B cell (primary cell): Measurements from ENCODE around the gene MIER3. TPM values are rescaled to one million over a fixed set of nuclear protein-coding genes. Genes with fewer than 3 reads are reported as not detected.

Experiments
- ATAC-seq: fragments of 200-7000 bp; cut with Tn5 transposase; one replicate; pipeline ENCODE4 v1.10.0; 2021; ENCODE audit warnings: low read depth, mild to moderate bottlenecking, moderate number of reproducible peaks, moderate library complexity
- CTCF ChIA-PET: fragments of 350-600 bp; sonication (Branson Sonifier 250); formaldehyde crosslinking; loops from one replicate; lab custom pipeline; 2021; ENCODE audit warnings: antibody characterized with exemption, inconsistent platforms; lab: Charles Lee
- POLR2A ChIA-PET: fragments of 350-600 bp; sonication (Branson Sonifier 250); formaldehyde crosslinking; loops from one replicate; lab custom pipeline; 2021; ENCODE audit warnings: antibody characterized with exemption; lab: Charles Lee
- DNase-seq: peaks from one replicate; pipeline ENCODE4 v3.0.0; 2013
- H2AFZ ChIP-seq: 2 replicates; pipeline ENCODE4 v1.6.1; 2012; ENCODE audit warnings: mild to moderate bottlenecking, low read depth, low read length; ENCODE audit not compliant: insufficient read depth, poor library complexity, severe bottlenecking
- H3K27ac ChIP-seq, 2 donors: 1 replicate in 1 of 2; 2 replicates in 1 of 2; pipeline ENCODE4 v1.5.1; 2012 to 2013; ENCODE audit warnings: low read length in 2 of 2, mild to moderate bottlenecking in 2 of 2, moderate library complexity in 1 of 2
- H3K27me3 ChIP-seq, 4 experiments: fragments of 200-600 bp in 1 of 4; sonication (generic) in 1 of 4; replicated peaks in 1 of 4; 1 replicate in 2 of 4; 2 replicates in 2 of 4; pipeline versions ENCODE4 v1.6.1 to v1.7.0; 2013 to 2016; ENCODE audit warnings: low read length in 3 of 4, mild to moderate bottlenecking in 2 of 4, mixed read lengths in 1 of 4, moderate library complexity in 1 of 4; ENCODE audit not compliant: insufficient read depth in 4 of 4, control insufficient read depth in 3 of 4; ENCODE audit errors: control extremely low read depth in 1 of 4
- H3K36me3 ChIP-seq, 2 experiments: replicated peaks in 1 of 2; 1 replicate in 1 of 2; 2 replicates in 1 of 2; pipeline versions ENCODE4 v1.6.1 to v1.7.1; 2013; ENCODE audit warnings: low read length in 1 of 2; ENCODE audit not compliant: insufficient read depth in 2 of 2, control insufficient read depth in 1 of 2; ENCODE audit errors: control extremely low read depth in 1 of 2, extremely low read depth in 1 of 2
- H3K4me1 ChIP-seq, 2 donors: fragments of 200-600 bp in 1 of 2; sonication (generic) in 1 of 2; 1 replicate in 1 of 2; 2 replicates in 1 of 2; pipeline versions ENCODE4 v1.5.1 to v1.6.1; 2013 to 2017; ENCODE audit warnings: low read length in 2 of 2; ENCODE audit not compliant: control insufficient read depth in 2 of 2, insufficient read depth in 2 of 2
- H3K4me2 ChIP-seq: replicated peaks from 2 replicates; pipeline ENCODE3; 2012; ENCODE audit warnings: mild to moderate bottlenecking, low read depth, low read length; ENCODE audit not compliant: poor library complexity, severe bottlenecking
- H3K4me3 ChIP-seq, 5 experiments: fragments of 200-600 bp in 1 of 5; sonication (generic) in 1 of 5; 1 replicate in 3 of 5; 2 replicates in 2 of 5; pipeline versions ENCODE4 v1.5.1 to v1.7.0; 2011 to 2016; ENCODE audit warnings: low read length in 4 of 5, mild to moderate bottlenecking in 4 of 5, low read depth in 2 of 5, control low read depth in 1 of 5, moderate library complexity in 1 of 5; ENCODE audit not compliant: insufficient read depth in 1 of 5; ENCODE audit errors: control extremely low read depth in 1 of 5, extremely low read depth in 1 of 5
- H3K79me2 ChIP-seq: fragments of 200-600 bp; sonication (generic); one replicate; pipeline ENCODE4 v1.6.0; 2016; ENCODE audit warnings: low read length; ENCODE audit not compliant: control insufficient read depth, insufficient read depth
- H3K9ac ChIP-seq: fragments of 200-600 bp; sonication (generic); 2 replicates; pipeline ENCODE4 v1.6.1; 2017; ENCODE audit warnings: mild to moderate bottlenecking, low read length, moderate library complexity
- H3K9me3 ChIP-seq, 3 donors: one replicate each; pipeline versions ENCODE4 v1.6.1 to v1.7.1; 2013; ENCODE audit warnings: low read length in 2 of 3; ENCODE audit not compliant: control insufficient read depth in 2 of 3, insufficient read depth in 1 of 3; ENCODE audit errors: control extremely low read depth in 1 of 3
- H4K20me1 ChIP-seq: 2 replicates; pipeline ENCODE4 v1.6.0; 2012; ENCODE audit warnings: mild to moderate bottlenecking, low read length; ENCODE audit not compliant: insufficient read depth, control insufficient read depth, poor library complexity, severe bottlenecking
- H3K27ac Mint-ChIP-seq: one replicate; pipeline ENCODE4 v1.8.0; 2021; ENCODE audit warnings: mixed read lengths
- H3K27me3 Mint-ChIP-seq: one replicate; pipeline ENCODE4 v1.8.0; 2021; ENCODE audit warnings: mixed read lengths
- H3K4me1 Mint-ChIP-seq: one replicate; pipeline ENCODE4 v1.8.0; 2021; ENCODE audit warnings: mixed read lengths
- H3K4me3 Mint-ChIP-seq: one replicate; pipeline ENCODE4 v1.8.0; 2021; ENCODE audit warnings: mixed read lengths
- H3K9me3 Mint-ChIP-seq: one replicate; pipeline ENCODE4 v1.8.0; 2022; ENCODE audit warnings: mixed read lengths; ENCODE audit not compliant: insufficient read depth
- EZH2 ChIP-seq: IDR thresholded peaks from 2 replicates; pipeline ENCODE4 v1.6.1; 2012; ENCODE audit warnings: borderline replicate concordance, low read depth, mild to moderate bottlenecking, moderate library complexity, low read length; ENCODE audit not compliant: insufficient read depth, poor library complexity, severe bottlenecking
- WGBS: methylation state at CpG from one replicate; pipeline ENCODE4 v1.1.5; 2013; ENCODE audit warnings: missing lambda C conversion rate; ENCODE audit not compliant: insufficient coverage; 5-methylcytosine and 5-hydroxymethylcytosine counted together
- intact Hi-C: fragments of 100-400 bp; cut with micrococcal nuclease; formaldehyde crosslinking; loops from one replicate; pipeline ENCODE4 v1.10.0; 2022
- polyA plus RNA-seq: library from polyadenylated mRNA; depleted of rRNA; stranded (reverse); fragments of >200 nt; gene quantifications from 2 replicates; pipeline ENCODE4 v1.2.3, GENCODE V29; 2012
- total RNA-seq, 2 donors: library from RNA; stranded (reverse); fragments of 120-200 nt in 1 of 2; gene quantifications; 1 replicate in 1 of 2; 2 replicates in 1 of 2; pipeline versions ENCODE4 v1.2.3 to v1.2.4, GENCODE V29; 2013 to 2022
- TF ChIP-seq, protein P1 (sequence below): fragments of 200-600 bp; IDR thresholded peaks from one replicate; pipeline ENCODE4 v1.8.0; 2022; ENCODE audit warnings: antibody characterized with exemption, mild to moderate bottlenecking

Gene MIER3
- total and polyA plus RNA-seq, 2 donors (not counting 1 experiment from before 2014, with no cell fraction given), result 5.8 to 25.9 TPM

DNA sequence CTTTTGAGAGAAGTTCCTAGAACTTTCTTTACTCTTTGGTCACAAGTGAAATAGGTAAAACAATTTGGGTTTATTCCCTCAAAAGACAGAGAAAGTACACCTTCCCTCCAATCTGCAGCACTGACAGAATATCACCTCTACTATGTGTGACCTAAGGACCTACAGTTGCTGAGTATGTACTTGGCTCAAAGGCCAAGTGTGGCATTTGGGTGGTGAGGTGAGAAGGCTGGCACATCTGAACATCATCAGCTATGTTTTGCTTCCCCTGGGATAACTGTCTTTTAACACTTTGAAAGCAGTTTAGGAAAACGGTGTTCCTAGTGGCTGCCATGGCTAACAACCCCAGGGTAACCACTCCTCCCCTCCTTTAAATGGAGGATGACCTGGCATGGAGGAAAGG is 17.6 kb downstream of the MIER3 start:
- Histone ChIP-seq H3K9me3 (no peaks in the 10 kb centered on the region), H3K27me3 (no peaks in the 10 kb centered on the region), H3K4me3 (no peak overlapping the region), H3K9ac (no peak overlapping the region), H3K79me2 (no peaks in the 10 kb centered on the region), H2AFZ (no peak overlapping the region), H3K27ac (no peak overlapping the region), H3K4me2 (no peak overlapping the region), H3K4me1 (no peaks in the 10 kb centered on the region), H3K36me3 (peaks cover 12 to 60% of the 10 kb centered on the region in 2 experiments), H4K20me1 (no peaks in the 10 kb centered on the region)
- H3K27ac Mint-ChIP-seq, result no peak overlapping the region
- TF ChIP-seq, protein P1, sequence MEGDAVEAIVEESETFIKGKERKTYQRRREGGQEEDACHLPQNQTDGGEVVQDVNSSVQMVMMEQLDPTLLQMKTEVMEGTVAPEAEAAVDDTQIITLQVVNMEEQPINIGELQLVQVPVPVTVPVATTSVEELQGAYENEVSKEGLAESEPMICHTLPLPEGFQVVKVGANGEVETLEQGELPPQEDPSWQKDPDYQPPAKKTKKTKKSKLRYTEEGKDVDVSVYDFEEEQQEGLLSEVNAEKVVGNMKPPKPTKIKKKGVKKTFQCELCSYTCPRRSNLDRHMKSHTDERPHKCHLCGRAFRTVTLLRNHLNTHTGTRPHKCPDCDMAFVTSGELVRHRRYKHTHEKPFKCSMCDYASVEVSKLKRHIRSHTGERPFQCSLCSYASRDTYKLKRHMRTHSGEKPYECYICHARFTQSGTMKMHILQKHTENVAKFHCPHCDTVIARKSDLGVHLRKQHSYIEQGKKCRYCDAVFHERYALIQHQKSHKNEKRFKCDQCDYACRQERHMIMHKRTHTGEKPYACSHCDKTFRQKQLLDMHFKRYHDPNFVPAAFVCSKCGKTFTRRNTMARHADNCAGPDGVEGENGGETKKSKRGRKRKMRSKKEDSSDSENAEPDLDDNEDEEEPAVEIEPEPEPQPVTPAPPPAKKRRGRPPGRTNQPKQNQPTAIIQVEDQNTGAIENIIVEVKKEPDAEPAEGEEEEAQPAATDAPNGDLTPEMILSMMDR, result no peak
- TF ChIP-seq EZH2, result no peak
- no peaks in the 10 kb centered on the region for H3K27me3 Mint-ChIP-seq
- CTCF ChIA-PET, result no interaction called here
- 100% methylated on average over 1 of the region's 1 CpG for WGBS
- intact Hi-C loops, result no loop called here
- H3K4me3 Mint-ChIP-seq, result no peak overlapping the region
- DNase-seq (no peak), ATAC-seq (no peak)
- POLR2A ChIA-PET, result no interaction called here
- no peaks in the 10 kb centered on the region for H3K9me3 Mint-ChIP-seq
- H3K4me1 Mint-ChIP-seq, result no peaks in the 10 kb centered on the region

DNA sequence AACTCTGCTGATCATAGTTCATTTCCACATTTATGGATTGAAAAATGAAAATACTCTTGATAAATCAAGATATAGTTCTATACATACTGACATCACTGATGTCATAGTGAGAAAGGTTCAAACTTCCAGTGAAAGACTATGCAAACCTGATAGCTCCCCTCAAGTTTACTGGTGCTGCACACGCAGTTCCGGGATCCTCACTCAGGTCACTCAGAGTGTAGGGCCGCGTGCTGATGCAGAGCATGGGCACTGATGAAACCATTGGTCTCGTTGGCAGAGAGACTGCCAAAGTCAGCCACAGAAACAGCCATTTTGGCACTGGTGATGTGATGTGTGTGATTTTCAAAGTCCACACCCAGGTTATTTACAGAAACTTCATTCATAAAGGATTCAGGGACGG is 29.0 kb downstream of the MIER3 start:
- Histone ChIP-seq H3K36me3 (peaks cover 0 to 53% of the 10 kb centered on the region in 2 experiments), H3K27me3 (no peaks in the 10 kb centered on the region), H3K27ac (no peak overlapping the region), H3K4me1 (no peaks in the 10 kb centered on the region), H3K9ac (no peak overlapping the region), H2AFZ (no peak overlapping the region), H4K20me1 (no peaks in the 10 kb centered on the region), H3K4me2 (no peak overlapping the region), H3K79me2 (no peaks in the 10 kb centered on the region), H3K9me3 (no peaks in the 10 kb centered on the region), H3K4me3 (no peak overlapping the region)
- no peaks in the 10 kb centered on the region for H3K27me3 Mint-ChIP-seq
- H3K9me3 Mint-ChIP-seq, result no peaks in the 10 kb centered on the region
- DNase-seq (no peak), ATAC-seq (no peak)
- intact Hi-C loops, result no loop called here
- POLR2A ChIA-PET, result no interaction called here
- H3K4me3 Mint-ChIP-seq, result no peak overlapping the region
- CTCF ChIA-PET, result interaction anchor here (1.0 to 1.6 kb wide), 4 partner anchors 27 to 651 kb away, joined by 3 to 5 read pairs (median 4); no protein-coding TSS in a partner anchor
- no peak for TF ChIP-seq EZH2
- TF ChIP-seq, protein P1, result no peak
- no peak overlapping the region for H3K27ac Mint-ChIP-seq
- no peaks in the 10 kb centered on the region for H3K4me1 Mint-ChIP-seq
- WGBS, result 98% methylated on average over 4 of the region's 6 CpGs
